ENCODE data around the gene IARS1. TPM values are rescaled to one million over a fixed set of nuclear protein-coding genes. Genes with fewer than 3 reads are reported as not detected.
A peak's percentile ranks its signal among the peaks of the same experiment; 100 is the strongest.

The IARS1 gene
- total RNA-seq, 5 donors from 2014 or later (not counting 1 experiment from before 2014, with no cell fraction given), result 70.5 to 124 (median 113) TPM

GRCh38 chr9:92293075-92293354 is 482 bp downstream of the IARS1 start:
- Histone ChIP-seq H3K4me1 (ENCODE audit: control insufficient read depth in 1 of 2, extremely low read depth in 1 of 2, insufficient read depth in 2 of 2, low read length in 2 of 2) (peaks cover 20 to 24% of the 10 kb centered on the region in 2 experiments), H3K27me3 (replicated peaks in 1 of 2; ENCODE audit: control insufficient read depth in 2 of 2, extremely low read depth in 1 of 2, insufficient read depth in 2 of 2, low read length in 1 of 2) (no peaks in the 10 kb centered on the region), H3K36me3 (ENCODE audit: control insufficient read depth in 2 of 2, extremely low read depth in 1 of 2, insufficient read depth in 1 of 2, low read length in 1 of 2) (peaks cover 0 to 19% of the 10 kb centered on the region in 2 donors), H3K27ac (ENCODE audit: low read length) (no peak overlapping the region), H3K4me3 (ENCODE audit: control insufficient read depth in 1 of 2, extremely low read depth in 1 of 2, low read length in 1 of 2) (peak overlapping the region; percentile 73 to 89), H3K9me3 (no peaks in the 10 kb centered on the region)
- peak overlapping the region; percentile 98 to 100 for H3K27ac Mint-ChIP-seq
- H3K36me3 Mint-ChIP-seq, result peaks cover 33% of the 10 kb centered on the region
- no CpG with 5 or more reads among the region's 5 CpGs for WGBS (ENCODE audit: insufficient coverage)
- no peaks in the 10 kb centered on the region for H3K9me3 Mint-ChIP-seq
- H3K4me3 Mint-ChIP-seq, result peak overlapping the region; percentile 97 to 99 (median 99)
- peak in 1 of 35 experiments; percentile 13 for DNase-seq
- no peak for ATAC-seq (replicated peaks in 1 of 4)
- CTCF ChIA-PET, result interaction anchor here in 1 of 2 donors (1.2 kb wide), 1 partner anchor 32 kb away, joined by 3 read pairs; the partner anchor contains the start of gene NOL8
- H3K4me1 Mint-ChIP-seq, result peaks cover 53 to 68% (median 63%) of the 10 kb centered on the region in 3 donors
- POLR2A ChIA-PET, result no interaction called here
- H3K27me3 Mint-ChIP-seq, result no peaks in the 10 kb centered on the region

- Histone ChIP-seq H3K27ac (ENCODE audit: low read length) (peak overlapping the region; percentile 11), H3K9me3 (no peaks in the 10 kb centered on the region), H3K4me1 (ENCODE audit: control insufficient read depth in 1 of 2, extremely low read depth in 1 of 2, insufficient read depth in 2 of 2, low read length in 2 of 2) (peaks cover 20 to 24% of the 10 kb centered on the region in 2 experiments), H3K27me3 (replicated peaks in 1 of 2; ENCODE audit: control insufficient read depth in 2 of 2, extremely low read depth in 1 of 2, insufficient read depth in 2 of 2, low read length in 1 of 2) (no peaks in the 10 kb centered on the region), H3K36me3 (ENCODE audit: control insufficient read depth in 2 of 2, extremely low read depth in 1 of 2, insufficient read depth in 1 of 2, low read length in 1 of 2) (peaks cover 0 to 19% of the 10 kb centered on the region in 2 donors), H3K4me3 (ENCODE audit: control insufficient read depth in 1 of 2, extremely low read depth in 1 of 2, low read length in 1 of 2) (peak overlapping the region; percentile 38 to 73)
- peaks cover 58 to 65% (median 58%) of the 10 kb centered on the region in 3 donors for H3K4me1 Mint-ChIP-seq
- H3K36me3 Mint-ChIP-seq, result peaks cover 32% of the 10 kb centered on the region
- H3K9me3 Mint-ChIP-seq, result no peaks in the 10 kb centered on the region
- ChIA-PET CTCF (interaction anchor here in 1 of 2 donors (0.5 to 1.2 kb wide), 2 partner anchors 16 to 32 kb away, joined by 3 read pairs; partner anchors contain the start of gene NOL8), POLR2A (interaction anchor here in 1 of 2 donors (0.7 kb wide), 1 partner anchor 214 kb away, joined by 8 read pairs; no protein-coding TSS in a partner anchor)
- no peaks in the 10 kb centered on the region for H3K27me3 Mint-ChIP-seq
- peak overlapping the region; percentile 98 to 100 for H3K27ac Mint-ChIP-seq
- H3K4me3 Mint-ChIP-seq, result peak overlapping the region; percentile 97 to 99 (median 99)
- no peak for ATAC-seq (replicated peaks in 1 of 4)
- WGBS (ENCODE audit: insufficient coverage), result 37% methylated on average over 7 of the region's 8 CpGs
- no peak for DNase-seq
Observed at GRCh38 chr9:92292338-92293074, 991 bp downstream of the IARS1 start.

- no peak for ATAC-seq (replicated peaks in 1 of 4)
- Mint-ChIP-seq H3K4me3 (peak overlapping the region in 2 of 3 donors; percentile 28 to 97), H3K9me3 (no peaks in the 10 kb centered on the region), H3K27me3 (no peaks in the 10 kb centered on the region), H3K4me1 (peaks cover 56 to 65% (median 58%) of the 10 kb centered on the region in 3 donors), H3K27ac (peak overlapping the region; percentile 19 to 72), H3K36me3 (peaks cover 31% of the 10 kb centered on the region)
- WGBS (ENCODE audit: insufficient coverage), result 60% methylated on average over 1 of the region's 2 CpGs
- Histone ChIP-seq H3K36me3 (ENCODE audit: control insufficient read depth in 2 of 2, extremely low read depth in 1 of 2, insufficient read depth in 1 of 2, low read length in 1 of 2) (peaks cover 0 to 19% of the 10 kb centered on the region in 2 donors), H3K4me1 (ENCODE audit: control insufficient read depth in 1 of 2, extremely low read depth in 1 of 2, insufficient read depth in 2 of 2, low read length in 2 of 2) (peaks cover 20 to 24% of the 10 kb centered on the region in 2 experiments), H3K27me3 (replicated peaks in 1 of 2; ENCODE audit: control insufficient read depth in 2 of 2, extremely low read depth in 1 of 2, insufficient read depth in 2 of 2, low read length in 1 of 2) (no peaks in the 10 kb centered on the region), H3K27ac (ENCODE audit: low read length) (no peak overlapping the region), H3K9me3 (no peaks in the 10 kb centered on the region), H3K4me3 (ENCODE audit: control insufficient read depth in 1 of 2, extremely low read depth in 1 of 2, low read length in 1 of 2) (no peak overlapping the region)
- POLR2A ChIA-PET, result interaction anchor here (0.5 to 0.7 kb wide), 6 partner anchors 21 to 1170 kb away, joined by 5 to 9 read pairs (median 8); no protein-coding TSS in a partner anchor
- no peak for DNase-seq
- CTCF ChIA-PET, result interaction anchor here (0.5 to 1.0 kb wide), 3 partner anchors 15 to 50 kb away, joined by 3 to 5 read pairs (median 5); no protein-coding TSS in a partner anchor
Observed at GRCh38 chr9:92291577-92291976, 1.9 kb downstream of the IARS1 start.

- peaks cover 0 to 20% of the 10 kb centered on the region in 2 donors for H3K36me3 ChIP-seq (ENCODE audit: control insufficient read depth in 2 of 2, extremely low read depth in 1 of 2, insufficient read depth in 1 of 2, low read length in 1 of 2)
- peaks cover 20 to 24% of the 10 kb centered on the region in 2 experiments for H3K4me1 ChIP-seq (ENCODE audit: control insufficient read depth in 1 of 2, extremely low read depth in 1 of 2, insufficient read depth in 2 of 2, low read length in 2 of 2)
- no peak overlapping the region for H3K4me3 ChIP-seq (ENCODE audit: control insufficient read depth in 1 of 2, extremely low read depth in 1 of 2, low read length in 1 of 2)
- H3K4me1 Mint-ChIP-seq, result peaks cover 55 to 65% (median 56%) of the 10 kb centered on the region in 3 donors
- H3K27me3 Mint-ChIP-seq, result no peaks in the 10 kb centered on the region
- no peak overlapping the region for H3K27ac ChIP-seq (ENCODE audit: low read length)
- no CpG with 5 or more reads among the region's 1 CpG for WGBS (ENCODE audit: insufficient coverage)
- peak overlapping the region; percentile 1 to 34 (median 23) for H3K4me3 Mint-ChIP-seq
- CTCF ChIA-PET, result interaction anchor here in 1 of 2 donors (1.0 kb wide), 1 partner anchor 19 kb away, joined by 5 read pairs; no protein-coding TSS in a partner anchor
- peak overlapping the region; percentile 71 to 72 for H3K27ac Mint-ChIP-seq
- POLR2A ChIA-PET, result no interaction called here
- DNase-seq (no peak), ATAC-seq (replicated peaks in 1 of 4) (no peak)
- H3K36me3 Mint-ChIP-seq, result peaks cover 31% of the 10 kb centered on the region
- no peaks in the 10 kb centered on the region for H3K27me3 ChIP-seq (replicated peaks in 1 of 2; ENCODE audit: control insufficient read depth in 2 of 2, extremely low read depth in 1 of 2, insufficient read depth in 2 of 2, low read length in 1 of 2)
- H3K9me3 ChIP-seq, result no peaks in the 10 kb centered on the region
- no peaks in the 10 kb centered on the region for H3K9me3 Mint-ChIP-seq
Observed at GRCh38 chr9:92290785-92291429, 2.6 kb downstream of the IARS1 start.

GRCh38 chr9:92289708-92290390 is 3.6 kb downstream of the IARS1 start:
- Mint-ChIP-seq H3K36me3 (peaks cover 42% of the 10 kb centered on the region), H3K4me1 (peaks cover 49 to 59% (median 51%) of the 10 kb centered on the region in 3 donors), H3K4me3 (no peak overlapping the region), H3K27me3 (no peaks in the 10 kb centered on the region), H3K27ac (no peak overlapping the region), H3K9me3 (no peaks in the 10 kb centered on the region)
- WGBS (ENCODE audit: insufficient coverage), result no CpG with 5 or more reads among the region's 5 CpGs
- ChIA-PET CTCF (no interaction called here), POLR2A (interaction anchor here in 1 of 2 donors (1.0 kb wide), 1 partner anchor 11 kb away, joined by 4 read pairs; no protein-coding TSS in a partner anchor)
- H3K27ac ChIP-seq (ENCODE audit: low read length), result no peak overlapping the region
- peaks cover 20 to 22% of the 10 kb centered on the region in 2 experiments for H3K4me1 ChIP-seq (ENCODE audit: control insufficient read depth in 1 of 2, extremely low read depth in 1 of 2, insufficient read depth in 2 of 2, low read length in 2 of 2)
- H3K36me3 ChIP-seq (ENCODE audit: control insufficient read depth in 2 of 2, extremely low read depth in 1 of 2, insufficient read depth in 1 of 2, low read length in 1 of 2), result peaks cover 8 to 30% of the 10 kb centered on the region in 2 donors
- no peaks in the 10 kb centered on the region for H3K27me3 ChIP-seq (replicated peaks in 1 of 2; ENCODE audit: control insufficient read depth in 2 of 2, extremely low read depth in 1 of 2, insufficient read depth in 2 of 2, low read length in 1 of 2)
- H3K9me3 ChIP-seq, result no peaks in the 10 kb centered on the region
- ATAC-seq (replicated peaks in 1 of 4) (no peak), DNase-seq (no peak)
- H3K4me3 ChIP-seq (ENCODE audit: control insufficient read depth in 1 of 2, extremely low read depth in 1 of 2, low read length in 1 of 2), result no peak overlapping the region

- ATAC-seq (replicated peaks in 1 of 4), result no peak
- Mint-ChIP-seq H3K4me3 (no peak overlapping the region), H3K27ac (no peak overlapping the region), H3K36me3 (peaks cover 56% of the 10 kb centered on the region), H3K4me1 (peaks cover 24 to 35% (median 30%) of the 10 kb centered on the region in 3 donors), H3K27me3 (no peaks in the 10 kb centered on the region), H3K9me3 (no peaks in the 10 kb centered on the region)
- POLR2A ChIA-PET, result no interaction called here
- Histone ChIP-seq H3K27me3 (replicated peaks in 1 of 2; ENCODE audit: control insufficient read depth in 2 of 2, extremely low read depth in 1 of 2, insufficient read depth in 2 of 2, low read length in 1 of 2) (no peaks in the 10 kb centered on the region), H3K4me1 (ENCODE audit: control insufficient read depth in 1 of 2, extremely low read depth in 1 of 2, insufficient read depth in 2 of 2, low read length in 2 of 2) (peaks cover 10 to 16% of the 10 kb centered on the region in 2 experiments), H3K9me3 (no peaks in the 10 kb centered on the region), H3K27ac (ENCODE audit: low read length) (no peak overlapping the region), H3K4me3 (ENCODE audit: control insufficient read depth in 1 of 2, extremely low read depth in 1 of 2, low read length in 1 of 2) (no peak overlapping the region), H3K36me3 (ENCODE audit: control insufficient read depth in 2 of 2, extremely low read depth in 1 of 2, insufficient read depth in 1 of 2, low read length in 1 of 2) (peaks cover 2 to 85% of the 10 kb centered on the region in 2 donors)
- no peak for DNase-seq
- CTCF ChIA-PET, result no interaction called here
- no CpG with 5 or more reads among the region's 1 CpG for WGBS (ENCODE audit: insufficient coverage)
Observed at GRCh38 chr9:92279302-92279701, 14.2 kb downstream of the IARS1 start.
